HL-60 (cell line): Measurements from ENCODE around the gene RTEL1.

ENCODE experiments used
- DNase-seq, 2 experiments: peaks; one replicate each; pipeline ENCODE4 v3.0.0-alpha.2; 2010 to 2020; ENCODE audit warnings: low read depth in 1 of 2, low spot score in 1 of 2
- H3K27ac ChIP-seq: fragments of 250-450 bp; sonication (Bioruptor Pico); replicated peaks from 2 replicates; pipeline ENCODE4 v1.5.1; 2020; ENCODE audit warnings: mild to moderate bottlenecking, moderate library complexity
- H3K27me3 ChIP-seq: fragments of 250-450 bp; sonication (Bioruptor Pico); 2 replicates; pipeline ENCODE4 v1.5.1; 2021; ENCODE audit warnings: mild to moderate bottlenecking, moderate library complexity; ENCODE audit not compliant: insufficient read depth, poor library complexity, severe bottlenecking
- H3K4me3 ChIP-seq: replicated peaks from 2 replicates; pipeline ENCODE4 v1.5.1; 2011; ENCODE audit warnings: mild to moderate bottlenecking, control low read depth, low read length; ENCODE audit not compliant: insufficient read depth
- CTCF ChIP-seq: IDR thresholded peaks from one replicate; pipeline ENCODE4 v1.5.1; 2011; ENCODE audit warnings: low read length, control low read depth, inconsistent platforms; ENCODE audit not compliant: insufficient read depth
- GABPA ChIP-seq: IDR thresholded peaks from 2 replicates; pipeline ENCODE4 v1.6.1; 2012; ENCODE audit warnings: low read depth
- POLR2AphosphoS5 ChIP-seq: IDR thresholded peaks from 2 replicates; pipeline ENCODE4 v1.6.1; 2012; ENCODE audit warnings: low read depth
- REST ChIP-seq: IDR thresholded peaks from 2 replicates; pipeline ENCODE4 v1.6.1; 2012; ENCODE audit warnings: low read depth; ENCODE audit not compliant: insufficient replicate concordance
- SPI1 ChIP-seq: IDR thresholded peaks from 2 replicates; pipeline ENCODE4 v1.6.1; 2012; ENCODE audit warnings: low read depth, mild to moderate bottlenecking, borderline replicate concordance

Gene RTEL1

GRCh38 chr20:63744158-63744557 lies 86.0 kb downstream of the RTEL1 start:
- no peak overlapping the region for H3K4me3 ChIP-seq
- DNase-seq: no peak
- no peak for TF ChIP-seq GABPA
- no peak for TF ChIP-seq POLR2AphosphoS5
- no peak for TF ChIP-seq REST
- no peak for TF ChIP-seq CTCF
- no peak for TF ChIP-seq SPI1
- H3K27ac ChIP-seq: no peak overlapping the region
- H3K27me3 ChIP-seq: no peaks in the 10 kb centered on the region

- Histone ChIP-seq H3K27ac (no peak overlapping the region), H3K4me3 (no peak overlapping the region), H3K27me3 (no peaks in the 10 kb centered on the region)
- no peak for DNase-seq
- no peak for TF ChIP-seq GABPA
- no peak for TF ChIP-seq POLR2AphosphoS5
- no peak for TF ChIP-seq REST
- no peak for TF ChIP-seq SPI1
- no peak for TF ChIP-seq CTCF
Observed at GRCh38 chr20:63744574-63745423, 86.7 kb downstream of the RTEL1 start.

- no peak for DNase-seq
- Histone ChIP-seq H3K27me3 (no peaks in the 10 kb centered on the region), H3K27ac (no peak overlapping the region), H3K4me3 (no peak overlapping the region)
- TF ChIP-seq REST (no peak), POLR2AphosphoS5 (no peak), CTCF (no peak), SPI1 (no peak), GABPA (no peak)
Observed at GRCh38 chr20:63745424-63745805, 87.3 kb downstream of the RTEL1 start.
